ENCODE data around the gene NR2F1-AS1.
"Not testable (repeated sequence)": the region's sequence is repeated elsewhere in the genome, so short reads cannot be mapped to it uniquely, and the experiment has no call there.

NR2F1-AS1 gene

GRCh38 chr5:93428868-93429267, 152.2 kb downstream of the NR2F1-AS1 start:
- DNase-seq (ENCODE audit: low read depth): no peak

GRCh38 chr5:93427316-93427715, 153.7 kb downstream of the NR2F1-AS1 start:
- DNase-seq (ENCODE audit: low read depth): no peak

GRCh38 chr5:93425096-93425495, 155.9 kb downstream of the NR2F1-AS1 start:
- no peak for DNase-seq (ENCODE audit: low read depth)

- DNase-seq (ENCODE audit: low read depth): no peak
Observed at GRCh38 chr5:93423300-93423699, 157.7 kb downstream of the NR2F1-AS1 start.

GRCh38 chr5:93422652-93423280, 158.3 kb downstream of the NR2F1-AS1 start:
- no peak for DNase-seq (ENCODE audit: low read depth)

- no peak for DNase-seq (ENCODE audit: low read depth)
Observed at GRCh38 chr5:93421987-93422401, 159.0 kb downstream of the NR2F1-AS1 start.

GRCh38 chr5:93421468-93421867, 159.6 kb downstream of the NR2F1-AS1 start:
- DNase-seq (ENCODE audit: low read depth): no peak

- DNase-seq (ENCODE audit: low read depth): no peak
Observed at GRCh38 chr5:93417490-93417889, 163.5 kb downstream of the NR2F1-AS1 start.

GRCh38 chr5:93415819-93416218, 165.2 kb downstream of the NR2F1-AS1 start:
- DNase-seq (ENCODE audit: low read depth): no peak

GRCh38 chr5:93411716-93412115, 169.3 kb downstream of the NR2F1-AS1 start:
- no peak for DNase-seq (ENCODE audit: low read depth)

- DNase-seq (ENCODE audit: low read depth): no peak
Observed at GRCh38 chr5:93409691-93410090, 171.3 kb downstream of the NR2F1-AS1 start.

GRCh38 chr5:93407454-93407853, 173.6 kb downstream of the NR2F1-AS1 start:
- no peak for DNase-seq (ENCODE audit: low read depth)

- no peak for DNase-seq (ENCODE audit: low read depth)
Observed at GRCh38 chr5:93406971-93407401, 174.0 kb downstream of the NR2F1-AS1 start.

GRCh38 chr5:93404246-93404645, 176.8 kb downstream of the NR2F1-AS1 start:
- DNase-seq (ENCODE audit: low read depth): no peak

- DNase-seq (ENCODE audit: low read depth): no peak
Observed at GRCh38 chr5:93403141-93403928, 177.7 kb downstream of the NR2F1-AS1 start.

- no peak for DNase-seq (ENCODE audit: low read depth)
Observed at GRCh38 chr5:93402451-93402850, 178.6 kb downstream of the NR2F1-AS1 start.

GRCh38 chr5:93401634-93402213, 179.3 kb downstream of the NR2F1-AS1 start:
- no peak for DNase-seq (ENCODE audit: low read depth)

- no peak for DNase-seq (ENCODE audit: low read depth)
Observed at GRCh38 chr5:93399675-93400074, 181.3 kb downstream of the NR2F1-AS1 start.

- DNase-seq (ENCODE audit: low read depth): no peak
Observed at GRCh38 chr5:93395971-93396379, 185.0 kb downstream of the NR2F1-AS1 start.

GRCh38 chr5:93395010-93395409, 186.0 kb downstream of the NR2F1-AS1 start:
- DNase-seq (ENCODE audit: low read depth): no peak

GRCh38 chr5:93394301-93394700, 186.7 kb downstream of the NR2F1-AS1 start:
- DNase-seq (ENCODE audit: low read depth): no peak

- DNase-seq (ENCODE audit: low read depth): not testable (repeated sequence)
Observed at GRCh38 chr5:93391169-93391568, 189.8 kb downstream of the NR2F1-AS1 start.

- DNase-seq (ENCODE audit: low read depth): no peak
Observed at GRCh38 chr5:93385655-93386054, 195.4 kb downstream of the NR2F1-AS1 start.

Data from HS-5 (cell line).